Suprapubic skin (tissue), 4 donors: ENCODE measurements around the gene ZNF655.

Experiments used
- POLR2A ChIP-seq, 2 donors: fragments of 450-650 bp; IDR thresholded peaks; one replicate each; pipeline ENCODE4 v1.6.1; 2017; ENCODE audit warnings: antibody characterized with exemption in 2 of 2, mild to moderate bottlenecking in 2 of 2, moderate library complexity in 2 of 2
- POLR2AphosphoS5 ChIP-seq, 3 donors: sonication (generic); formaldehyde crosslinking; IDR thresholded peaks; one replicate each; pipeline ENCODE4 v1.6.1; 2017; ENCODE audit warnings: antibody characterized with exemption in 3 of 3
- TF ChIP-seq, protein P1 (sequence below), 2 donors: fragments of 200-600 bp in 1 of 2; fragments of 450-650 bp in 1 of 2; sonication (generic) in 1 of 2; IDR thresholded peaks; one replicate each; pipeline ENCODE4 v1.5.1; 2016 to 2019; ENCODE audit warnings: antibody characterized with exemption in 2 of 2, mild to moderate bottlenecking in 1 of 2, moderate library complexity in 1 of 2

GRCh38 chr7:99594948-99595745 is 36.7 kb downstream of the ZNF655 start:
- TF ChIP-seq, protein P1, sequence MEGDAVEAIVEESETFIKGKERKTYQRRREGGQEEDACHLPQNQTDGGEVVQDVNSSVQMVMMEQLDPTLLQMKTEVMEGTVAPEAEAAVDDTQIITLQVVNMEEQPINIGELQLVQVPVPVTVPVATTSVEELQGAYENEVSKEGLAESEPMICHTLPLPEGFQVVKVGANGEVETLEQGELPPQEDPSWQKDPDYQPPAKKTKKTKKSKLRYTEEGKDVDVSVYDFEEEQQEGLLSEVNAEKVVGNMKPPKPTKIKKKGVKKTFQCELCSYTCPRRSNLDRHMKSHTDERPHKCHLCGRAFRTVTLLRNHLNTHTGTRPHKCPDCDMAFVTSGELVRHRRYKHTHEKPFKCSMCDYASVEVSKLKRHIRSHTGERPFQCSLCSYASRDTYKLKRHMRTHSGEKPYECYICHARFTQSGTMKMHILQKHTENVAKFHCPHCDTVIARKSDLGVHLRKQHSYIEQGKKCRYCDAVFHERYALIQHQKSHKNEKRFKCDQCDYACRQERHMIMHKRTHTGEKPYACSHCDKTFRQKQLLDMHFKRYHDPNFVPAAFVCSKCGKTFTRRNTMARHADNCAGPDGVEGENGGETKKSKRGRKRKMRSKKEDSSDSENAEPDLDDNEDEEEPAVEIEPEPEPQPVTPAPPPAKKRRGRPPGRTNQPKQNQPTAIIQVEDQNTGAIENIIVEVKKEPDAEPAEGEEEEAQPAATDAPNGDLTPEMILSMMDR (IDR thresholded peaks at IDR 0.05) = no peak
- TF ChIP-seq POLR2A (IDR thresholded peaks at IDR 0.05) (no peak), POLR2AphosphoS5 (IDR thresholded peaks at IDR 0.05) (no peak)
